Astrocyte (in vitro differentiated cells and primary cell): ENCODE results near the gene SLC6A11. TPM values are rescaled to one million over a fixed set of nuclear protein-coding genes. Genes with fewer than 3 reads are reported as not detected.

Experiments
- DNase-seq: peaks from one replicate; pipeline ENCODE4 v3.0.0-alpha.2; 2010; ENCODE audit warnings: low read depth
- FAIRE-seq: peaks from 2 replicates; lab custom pipeline; 2011; peaks lifted over from hg19 to GRCh38; lab: Jason Lieb, UNC
- H2AFZ ChIP-seq: 2 replicates; pipeline ENCODE4 v1.6.0; 2012; ENCODE audit warnings: low read depth, low read length, inconsistent platforms
- H3K27ac ChIP-seq: 2 replicates; pipeline ENCODE4 v1.5.1; 2011; ENCODE audit warnings: low read depth, low read length, inconsistent platforms
- H3K27me3 ChIP-seq: 2 replicates; pipeline ENCODE4 v1.6.0; 2011; ENCODE audit warnings: low read length, inconsistent platforms; ENCODE audit not compliant: insufficient read depth
- H3K36me3 ChIP-seq: 2 replicates; pipeline ENCODE4 v1.5.1; 2011; ENCODE audit warnings: low read length, inconsistent platforms; ENCODE audit not compliant: insufficient read depth
- H3K4me1 ChIP-seq: 2 replicates; pipeline ENCODE4 v1.5.1; 2011; ENCODE audit warnings: low read length, inconsistent platforms; ENCODE audit not compliant: insufficient read depth
- H3K4me2 ChIP-seq: 2 replicates; pipeline ENCODE4 v1.6.0; 2012; ENCODE audit warnings: low read length, inconsistent platforms
- H3K4me3 ChIP-seq: 2 replicates; pipeline ENCODE4 v1.5.1; 2011; ENCODE audit warnings: low read depth, mild to moderate bottlenecking, low read length, inconsistent platforms; ENCODE audit not compliant: insufficient read depth
- H3K79me2 ChIP-seq: 2 replicates; pipeline ENCODE4 v1.6.0; 2012; ENCODE audit warnings: mild to moderate bottlenecking, low read length, inconsistent platforms; ENCODE audit not compliant: insufficient read depth
- H3K9ac ChIP-seq: 2 replicates; pipeline ENCODE4 v1.6.0; 2012; ENCODE audit warnings: mild to moderate bottlenecking, low read length, inconsistent platforms
- H3K9me3 ChIP-seq: 2 replicates; pipeline ENCODE4 v1.5.1; 2012; ENCODE audit warnings: low read depth, mild to moderate bottlenecking, low read length, inconsistent platforms; ENCODE audit not compliant: insufficient read depth
- H4K20me1 ChIP-seq: 2 replicates; pipeline ENCODE4 v1.6.0; 2012; ENCODE audit warnings: low read length, inconsistent platforms; ENCODE audit not compliant: insufficient read depth
- H3K27ac Mint-ChIP-seq: one replicate; pipeline ENCODE4 v1.8.0; 2021; ENCODE audit warnings: mild to moderate bottlenecking, mixed read lengths; ENCODE audit not compliant: unreplicated experiment
- H3K27me3 Mint-ChIP-seq: one replicate; pipeline ENCODE4 v1.8.0; 2021; ENCODE audit warnings: low read depth, mixed read lengths; ENCODE audit not compliant: unreplicated experiment
- H3K36me3 Mint-ChIP-seq: one replicate; pipeline ENCODE4 v1.8.0; 2021; ENCODE audit warnings: low read depth, mixed read lengths; ENCODE audit not compliant: unreplicated experiment
- H3K4me1 Mint-ChIP-seq: one replicate; pipeline ENCODE4 v1.8.0; 2021; ENCODE audit warnings: low read depth, mixed read lengths; ENCODE audit not compliant: unreplicated experiment
- H3K4me3 Mint-ChIP-seq: one replicate; pipeline ENCODE4 v1.8.0; 2021; ENCODE audit warnings: mild to moderate bottlenecking, moderate library complexity, mixed read lengths; ENCODE audit not compliant: unreplicated experiment
- H3K9me3 Mint-ChIP-seq: one replicate; pipeline ENCODE4 v1.8.0; 2021; ENCODE audit warnings: mild to moderate bottlenecking, mixed read lengths; ENCODE audit not compliant: unreplicated experiment
- CTCF ChIP-seq: IDR thresholded peaks from 2 replicates; pipeline ENCODE4 v1.5.1; 2011; ENCODE audit warnings: low read depth, mild to moderate bottlenecking, inconsistent platforms, low read length, moderate library complexity; ENCODE audit not compliant: insufficient read depth
- EZH2 ChIP-seq: IDR thresholded peaks from 2 replicates; pipeline ENCODE4 v1.6.1; 2012; ENCODE audit warnings: mild to moderate bottlenecking, low read length, inconsistent platforms; ENCODE audit not compliant: insufficient read depth
- total RNA-seq: library from RNA; stranded (reverse); gene quantifications from 2 replicates; pipeline ENCODE4 v1.2.1, GENCODE V29; 2021

The SLC6A11 gene
- total RNA-seq, 1 donor from 2014 or later: 0.34 TPM

- TF ChIP-seq EZH2 (no peak), CTCF (no peak)
- Mint-ChIP-seq H3K9me3 (no peaks in the 10 kb centered on the region), H3K4me3 (no peak overlapping the region), H3K36me3 (no peaks in the 10 kb centered on the region), H3K4me1 (peaks cover 9% of the 10 kb centered on the region), H3K27me3 (peaks cover 41% of the 10 kb centered on the region), H3K27ac (no peak overlapping the region)
- peaks cover 16% of the 10 kb centered on the region for H3K4me1 ChIP-seq
- H3K36me3 ChIP-seq: no peaks in the 10 kb centered on the region
- H3K27me3 ChIP-seq: no peaks in the 10 kb centered on the region
- DNase-seq (peak; percentile 68), FAIRE-seq (peak; percentile 55)
- no peak overlapping the region for H3K4me3 ChIP-seq
- H3K79me2 ChIP-seq: no peaks in the 10 kb centered on the region
- H3K27ac ChIP-seq: peak overlapping the region; percentile 36
- peak overlapping the region; percentile 68 for H3K4me2 ChIP-seq
- H4K20me1 ChIP-seq: no peaks in the 10 kb centered on the region
- H2AFZ ChIP-seq: peak overlapping the region; percentile 70
- H3K9me3 ChIP-seq: no peaks in the 10 kb centered on the region
- peak overlapping the region; percentile 1 for H3K9ac ChIP-seq
These were observed 117.9 kb downstream of the SLC6A11 start for GRCh38 chr3:10933805-10934481.

- DNase-seq: no peak
- peaks cover 39% of the 10 kb centered on the region for H3K27me3 Mint-ChIP-seq
- Histone ChIP-seq H3K9ac (no peak overlapping the region), H3K4me3 (no peak overlapping the region), H3K27ac (no peak overlapping the region), H2AFZ (no peak overlapping the region), H3K9me3 (no peaks in the 10 kb centered on the region), H4K20me1 (no peaks in the 10 kb centered on the region), H3K79me2 (no peaks in the 10 kb centered on the region), H3K4me1 (peaks cover 16% of the 10 kb centered on the region), H3K27me3 (no peaks in the 10 kb centered on the region), H3K4me2 (no peak overlapping the region), H3K36me3 (no peaks in the 10 kb centered on the region)
- TF ChIP-seq CTCF: no peak
- no peak for TF ChIP-seq EZH2
- H3K27ac Mint-ChIP-seq: no peak overlapping the region
- H3K4me1 Mint-ChIP-seq: peaks cover 9% of the 10 kb centered on the region
- H3K4me3 Mint-ChIP-seq: no peak overlapping the region
- H3K36me3 Mint-ChIP-seq: no peaks in the 10 kb centered on the region
- H3K9me3 Mint-ChIP-seq: no peaks in the 10 kb centered on the region
- FAIRE-seq: no peak
These were observed 119.0 kb downstream of the SLC6A11 start for GRCh38 chr3:10935028-10935427.
